Activated T-helper 2 cell treated with anti-CD3 and anti-CD28 coated beads, Interferon-gamma antibody, Interleukin-2, Interleukin-4, amounts not matched to agents 10 μg/mL and 5 μg/mL and 100 μg/mL, durations not matched to agents 14 hours and 24 hours and 36 hours (primary cell): ENCODE data around the gene USP9Y. TPM values are rescaled to one million over a fixed set of nuclear protein-coding genes. Genes with fewer than 3 reads are reported as not detected.
A peak's percentile ranks its signal among the peaks of the same experiment; 100 is the strongest.

Experiments
- DNase-seq: peaks from one replicate; pipeline ENCODE4 v3.0.0; 2021; ENCODE audit warnings: low spot score
- H3K27ac Mint-ChIP-seq: one replicate; pipeline ENCODE4 v1.8.0; 2021; ENCODE audit warnings: mixed read lengths
- H3K27me3 Mint-ChIP-seq: one replicate; pipeline ENCODE4 v1.8.0; 2021; ENCODE audit warnings: low read depth, mixed read lengths
- H3K36me3 Mint-ChIP-seq: one replicate; pipeline ENCODE4 v1.8.0; 2021; ENCODE audit warnings: low read depth, mixed read lengths
- H3K4me1 Mint-ChIP-seq: one replicate; pipeline ENCODE4 v1.8.0; 2021; ENCODE audit warnings: low read depth, mixed read lengths
- H3K4me3 Mint-ChIP-seq: one replicate; pipeline ENCODE4 v1.8.0; 2021; ENCODE audit warnings: low read depth, mild to moderate bottlenecking, moderate library complexity, mixed read lengths
- H3K9me3 Mint-ChIP-seq: one replicate; pipeline ENCODE4 v1.8.0; 2021; ENCODE audit warnings: mixed read lengths
- intact Hi-C: fragments of 100-400 bp; cut with micrococcal nuclease; formaldehyde crosslinking; loops from one replicate; pipeline ENCODE4 v1.15.1; 2023
- total RNA-seq: library from RNA; stranded (reverse); gene quantifications from 2 replicates; pipeline ENCODE4 v1.2.3, GENCODE V29; 2022

The USP9Y gene
- total RNA-seq, 1 donor from 2014 or later: 13.6 TPM

DNA sequence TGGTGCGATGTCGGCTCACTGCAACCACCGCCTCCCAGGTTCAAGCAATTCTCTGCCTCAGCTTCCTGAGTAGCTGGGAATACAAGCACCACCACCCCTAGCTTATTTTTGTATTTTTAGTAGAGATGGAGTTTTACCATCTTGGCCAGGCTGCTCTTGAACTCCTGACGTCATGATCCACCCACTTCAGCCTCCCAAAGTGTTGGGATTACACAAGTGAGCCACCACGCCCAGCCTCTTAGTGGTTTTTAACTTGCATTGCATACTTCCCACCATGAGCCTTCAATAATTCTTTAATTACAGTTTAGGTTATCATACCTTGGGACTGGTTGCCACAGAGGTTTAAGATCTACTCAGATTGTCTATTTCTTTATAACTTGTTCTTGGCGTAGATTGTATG, 14.3 kb downstream of the USP9Y start:
- intact Hi-C loops: no loop called here
- H3K27me3 Mint-ChIP-seq: no peaks in the 10 kb centered on the region
- H3K9me3 Mint-ChIP-seq: no peaks in the 10 kb centered on the region
- no peak for DNase-seq
- H3K27ac Mint-ChIP-seq: no peak overlapping the region
- H3K4me1 Mint-ChIP-seq: no peaks in the 10 kb centered on the region
- H3K36me3 Mint-ChIP-seq: peaks cover 25% of the 10 kb centered on the region
- H3K4me3 Mint-ChIP-seq: no peak overlapping the region

DNA sequence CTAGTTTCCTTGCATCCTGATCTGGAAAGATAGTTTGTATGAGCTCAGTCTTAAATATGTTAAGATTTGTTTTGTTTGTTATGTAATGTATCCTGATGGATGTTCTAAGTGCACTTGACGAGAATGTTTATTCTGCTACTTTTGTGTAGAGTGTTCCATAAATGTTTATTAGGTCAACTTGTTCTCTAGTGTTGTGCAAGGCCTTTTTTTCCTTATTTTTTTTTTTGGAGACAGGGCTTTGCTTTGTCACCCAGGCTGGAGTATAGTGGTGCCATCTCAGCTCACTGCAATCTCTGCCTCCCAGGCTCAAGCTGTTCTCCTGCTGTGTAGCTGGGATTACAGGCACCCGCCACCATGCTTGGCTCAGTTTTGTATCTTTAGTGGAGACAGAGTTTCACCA, 28.7 kb downstream of the USP9Y start:
- Mint-ChIP-seq H3K4me3 (no peak overlapping the region), H3K27me3 (no peaks in the 10 kb centered on the region), H3K27ac (no peak overlapping the region), H3K36me3 (peaks cover 32% of the 10 kb centered on the region), H3K9me3 (no peaks in the 10 kb centered on the region), H3K4me1 (peaks cover 7% of the 10 kb centered on the region)
- no peak for DNase-seq
- intact Hi-C loops: no loop called here

DNA sequence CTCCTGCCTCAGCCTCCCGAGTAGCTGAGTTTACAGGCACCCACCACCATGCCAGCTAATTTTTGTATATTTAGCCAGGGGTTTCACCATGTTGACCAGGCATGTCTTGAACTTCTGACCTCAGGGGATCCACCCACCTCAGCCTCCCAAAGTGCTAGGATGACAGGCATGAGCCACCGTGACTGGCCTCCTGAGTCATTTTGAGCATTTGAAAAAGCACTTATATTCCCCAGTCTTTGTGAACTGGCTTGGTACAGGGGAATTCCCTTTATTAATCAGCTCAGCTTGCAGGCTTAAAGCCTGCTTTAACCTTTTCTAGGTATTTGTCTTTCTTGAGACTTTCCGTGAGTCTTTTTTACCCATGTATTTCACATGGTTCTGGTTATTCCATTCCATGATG, 32.6 kb downstream of the USP9Y start:
- H3K4me3 Mint-ChIP-seq: no peak overlapping the region
- H3K4me1 Mint-ChIP-seq: peaks cover 7% of the 10 kb centered on the region
- no peaks in the 10 kb centered on the region for H3K9me3 Mint-ChIP-seq
- no peak for DNase-seq
- H3K27ac Mint-ChIP-seq: peak overlapping the region; percentile 67
- H3K36me3 Mint-ChIP-seq: peaks cover 22% of the 10 kb centered on the region
- no peaks in the 10 kb centered on the region for H3K27me3 Mint-ChIP-seq
- intact Hi-C loops: loop anchor here (1.0 kb wide), 2 partner anchors 23 to 71 kb away; no protein-coding TSS in a partner anchor

DNA sequence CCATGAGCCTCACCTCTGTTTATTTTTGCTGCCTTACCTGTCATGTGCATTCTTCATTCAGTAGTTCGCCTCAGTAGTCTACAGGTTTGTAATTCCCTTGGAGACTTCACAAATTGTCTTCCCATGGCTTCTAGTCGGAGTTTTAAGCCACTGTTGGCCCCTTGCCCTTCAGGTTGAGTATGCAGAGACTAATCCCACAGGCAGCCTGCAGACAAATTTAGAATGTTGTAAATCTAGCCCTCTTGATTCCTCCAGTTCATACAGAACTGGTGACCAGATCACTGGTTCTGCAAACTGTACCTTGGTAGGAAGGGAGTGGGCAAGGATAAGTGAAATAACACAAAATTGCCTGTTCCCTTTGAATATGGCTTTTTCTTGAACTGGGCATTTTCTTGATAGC, 33.0 kb downstream of the USP9Y start:
- H3K36me3 Mint-ChIP-seq: peaks cover 18% of the 10 kb centered on the region
- peaks cover 7% of the 10 kb centered on the region for H3K4me1 Mint-ChIP-seq
- intact Hi-C loops: no loop called here
- H3K4me3 Mint-ChIP-seq: no peak overlapping the region
- H3K27ac Mint-ChIP-seq: no peak overlapping the region
- DNase-seq: no peak
- H3K27me3 Mint-ChIP-seq: no peaks in the 10 kb centered on the region
- H3K9me3 Mint-ChIP-seq: no peaks in the 10 kb centered on the region

DNA sequence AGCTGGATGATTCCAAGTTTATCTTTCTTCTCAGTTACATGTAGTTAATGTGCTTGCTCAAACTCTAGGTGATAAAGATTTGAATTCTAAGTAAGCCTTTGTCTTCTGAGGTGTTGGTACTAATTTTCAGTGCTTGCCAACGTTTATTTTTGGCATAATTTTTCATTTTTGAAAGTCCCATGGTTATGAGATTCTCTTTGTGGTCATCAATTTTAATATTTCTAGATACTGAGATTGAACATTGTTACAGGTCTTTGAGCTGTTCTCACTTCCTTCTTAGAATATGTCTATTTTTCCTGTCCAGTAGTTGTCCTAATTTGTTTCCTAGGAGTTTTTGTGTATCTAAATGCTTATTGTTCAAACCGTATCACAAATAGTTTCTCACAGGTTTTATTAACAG, 40.4 kb downstream of the USP9Y start:
- H3K9me3 Mint-ChIP-seq: no peaks in the 10 kb centered on the region
- no peaks in the 10 kb centered on the region for H3K27me3 Mint-ChIP-seq
- intact Hi-C loops: no loop called here
- H3K4me3 Mint-ChIP-seq: no peak overlapping the region
- H3K36me3 Mint-ChIP-seq: peaks cover 32% of the 10 kb centered on the region
- H3K27ac Mint-ChIP-seq: no peak overlapping the region
- no peaks in the 10 kb centered on the region for H3K4me1 Mint-ChIP-seq
- DNase-seq: no peak

DNA sequence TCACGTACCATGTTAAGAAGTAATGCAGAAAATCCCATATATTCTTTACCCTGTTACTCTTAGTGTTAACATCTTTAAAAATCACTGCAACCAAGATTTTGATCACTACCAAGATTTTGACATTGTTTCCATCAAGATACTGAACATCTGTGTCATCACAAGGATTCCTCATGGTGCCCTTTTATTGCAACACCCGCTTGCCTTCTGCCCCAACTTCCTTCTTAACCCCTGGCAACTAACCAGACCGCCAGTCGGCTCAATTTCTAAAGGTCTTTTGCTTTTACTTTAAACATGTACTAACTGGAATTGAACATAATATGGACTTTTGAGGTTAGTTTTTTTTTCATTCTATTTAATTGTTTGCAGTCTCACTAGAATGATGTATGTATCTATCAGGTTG, 41.7 kb downstream of the USP9Y start:
- no peak overlapping the region for H3K4me3 Mint-ChIP-seq
- no peaks in the 10 kb centered on the region for H3K9me3 Mint-ChIP-seq
- DNase-seq: no peak
- intact Hi-C loops: no loop called here
- H3K27me3 Mint-ChIP-seq: no peaks in the 10 kb centered on the region
- peaks cover 33% of the 10 kb centered on the region for H3K36me3 Mint-ChIP-seq
- H3K4me1 Mint-ChIP-seq: no peaks in the 10 kb centered on the region
- H3K27ac Mint-ChIP-seq: no peak overlapping the region

DNA sequence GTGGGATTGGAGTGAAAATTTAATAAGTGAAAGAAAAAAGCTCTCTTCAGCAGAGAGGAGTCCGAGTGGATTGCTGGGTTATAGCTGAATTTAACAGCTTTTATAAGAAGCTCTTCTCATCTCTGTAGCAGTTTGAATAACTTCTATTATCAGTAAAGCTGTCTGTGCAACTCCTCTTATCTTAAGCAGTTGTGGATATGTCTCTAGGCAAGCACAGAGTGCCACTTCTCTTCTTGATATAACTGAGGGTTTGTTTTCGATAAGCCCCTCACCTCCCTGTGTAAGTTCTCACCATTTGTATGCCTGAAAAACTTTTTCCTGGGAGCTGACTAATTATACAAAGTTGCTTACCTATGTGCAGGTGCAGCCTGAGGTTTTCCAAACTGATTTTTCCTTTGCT, 43.1 kb downstream of the USP9Y start:
- DNase-seq: no peak
- intact Hi-C loops: no loop called here
- Mint-ChIP-seq H3K36me3 (peaks cover 36% of the 10 kb centered on the region), H3K4me1 (no peaks in the 10 kb centered on the region), H3K27ac (no peak overlapping the region), H3K4me3 (no peak overlapping the region), H3K27me3 (no peaks in the 10 kb centered on the region), H3K9me3 (no peaks in the 10 kb centered on the region)

DNA sequence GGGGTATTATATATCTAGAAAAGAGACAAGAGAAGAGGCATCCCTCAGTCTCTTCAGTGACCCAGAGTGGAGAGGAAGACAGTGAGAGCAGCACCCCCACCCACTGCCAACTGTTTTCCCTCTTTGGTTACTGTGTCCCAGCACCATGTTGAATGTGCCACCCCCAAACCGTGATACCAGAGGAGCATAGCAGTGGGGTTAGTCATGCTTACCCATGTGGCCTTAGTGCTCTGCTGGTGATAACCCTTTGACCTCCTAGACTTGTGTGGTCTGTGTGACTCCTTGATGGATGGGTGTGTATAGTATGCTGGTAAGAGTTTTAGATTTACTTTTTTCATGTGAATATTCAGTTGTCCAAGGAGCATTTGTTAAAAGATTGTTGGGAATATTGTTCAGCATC, 48.3 kb downstream of the USP9Y start:
- no peaks in the 10 kb centered on the region for H3K9me3 Mint-ChIP-seq
- intact Hi-C loops: no loop called here
- no peak for DNase-seq

DNA sequence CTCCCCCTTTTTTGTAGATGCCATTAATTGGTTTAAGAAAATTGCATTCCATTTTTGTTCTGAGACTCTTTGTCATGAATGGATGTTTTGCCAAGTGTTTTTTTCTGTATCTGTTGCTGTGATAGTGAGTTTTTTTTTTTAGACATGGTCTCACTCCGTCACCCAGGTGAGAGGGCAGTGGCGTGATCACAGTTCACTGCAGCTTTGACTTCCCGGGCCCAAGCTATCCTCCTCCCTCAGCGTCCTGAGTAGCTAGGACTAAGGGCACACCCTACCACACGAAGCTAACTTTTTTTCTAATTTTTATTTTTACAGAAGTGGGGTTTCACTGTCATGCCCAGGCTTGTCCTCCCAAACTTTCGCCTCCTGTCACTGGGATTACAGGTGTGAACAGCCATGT, 51.8 kb downstream of the USP9Y start:
- Mint-ChIP-seq H3K27me3 (no peaks in the 10 kb centered on the region), H3K4me3 (no peak overlapping the region), H3K36me3 (peaks cover 25% of the 10 kb centered on the region), H3K27ac (no peak overlapping the region), H3K9me3 (no peaks in the 10 kb centered on the region), H3K4me1 (peaks cover 13% of the 10 kb centered on the region)
- no peak for DNase-seq
- intact Hi-C loops: loop anchor here (10.0 kb wide), 1 partner anchor 152 kb away; the partner anchor contains the start of gene DDX3Y

More for the DNA sequence above, 48.3 kb downstream of the USP9Y start:
- Mint-ChIP-seq H3K4me1 (peaks cover 1% of the 10 kb centered on the region), H3K27me3 (no peaks in the 10 kb centered on the region), H3K4me3 (no peak overlapping the region), H3K36me3 (peaks cover 32% of the 10 kb centered on the region), H3K27ac (no peak overlapping the region)

DNA sequence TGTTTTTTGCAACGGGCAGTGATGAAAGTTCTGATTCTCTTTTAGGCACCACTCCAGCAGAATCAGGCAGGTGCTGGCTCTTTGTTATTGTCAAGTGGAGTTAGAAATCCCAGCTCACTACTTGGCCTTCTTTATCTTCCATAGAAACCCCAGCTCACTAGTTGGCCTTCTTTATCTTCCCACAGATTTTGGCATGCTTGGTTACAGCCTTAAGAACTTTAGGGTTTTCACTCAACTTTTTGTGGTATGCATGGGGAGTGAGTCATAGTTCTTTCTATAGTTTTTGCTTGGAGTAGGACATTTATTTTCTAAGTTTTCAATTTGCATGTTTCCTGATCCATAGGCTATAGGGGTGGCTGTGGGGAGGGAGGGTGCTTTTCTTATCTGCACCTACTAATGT, 55.0 kb downstream of the USP9Y start:
- DNase-seq: no peak
- no peak overlapping the region for H3K27ac Mint-ChIP-seq
- intact Hi-C loops: loop anchor here (1.0 to 10.0 kb wide), 3 partner anchors 23 to 149 kb away; partner anchors contain the start of gene DDX3Y
- peaks cover 13% of the 10 kb centered on the region for H3K4me1 Mint-ChIP-seq
- no peak overlapping the region for H3K4me3 Mint-ChIP-seq
- no peaks in the 10 kb centered on the region for H3K9me3 Mint-ChIP-seq
- no peaks in the 10 kb centered on the region for H3K27me3 Mint-ChIP-seq
- H3K36me3 Mint-ChIP-seq: peaks cover 14% of the 10 kb centered on the region

DNA sequence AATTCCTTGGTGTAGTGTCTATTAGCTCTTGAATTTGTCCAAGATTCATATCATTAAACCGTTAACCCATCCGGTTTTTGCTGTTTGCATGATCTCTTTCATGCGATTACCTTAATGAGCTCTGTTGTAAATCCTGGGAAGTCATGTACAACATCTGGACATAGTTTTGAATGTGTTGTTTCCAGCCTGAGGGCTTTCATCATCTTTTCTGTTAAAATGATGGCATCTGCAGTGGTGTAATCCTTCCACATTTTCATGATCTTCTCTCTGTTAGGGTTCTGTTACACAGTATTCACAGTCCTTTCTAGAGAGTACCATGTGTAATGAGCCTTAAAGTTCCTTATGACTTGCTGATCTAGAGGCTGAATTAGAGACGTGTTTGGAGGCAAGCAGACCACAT, 64.9 kb downstream of the USP9Y start:
- peaks cover 13% of the 10 kb centered on the region for H3K36me3 Mint-ChIP-seq
- no peaks in the 10 kb centered on the region for H3K9me3 Mint-ChIP-seq
- no peaks in the 10 kb centered on the region for H3K27me3 Mint-ChIP-seq
- intact Hi-C loops: no loop called here
- H3K4me1 Mint-ChIP-seq: peaks cover 2% of the 10 kb centered on the region
- H3K4me3 Mint-ChIP-seq: no peak overlapping the region
- no peak for DNase-seq
- H3K27ac Mint-ChIP-seq: no peak overlapping the region

DNA sequence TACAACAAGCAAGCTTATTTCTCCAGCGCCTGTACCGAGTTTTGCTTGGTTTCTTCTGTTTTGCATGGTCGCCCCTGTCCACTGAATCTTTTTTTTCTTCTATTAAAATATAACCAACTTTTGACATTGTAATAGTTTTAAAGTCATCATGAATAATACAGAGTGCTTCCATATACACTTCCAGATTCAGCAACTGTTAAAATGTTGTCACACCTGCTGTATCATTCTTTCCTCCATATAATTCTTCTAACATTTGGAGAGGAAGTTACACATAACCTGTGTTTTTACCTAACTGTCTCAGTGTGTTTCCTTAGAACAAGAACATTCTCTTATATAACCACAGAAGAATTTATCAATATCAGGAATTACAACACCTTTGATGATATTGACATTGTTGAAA, 83.5 kb downstream of the USP9Y start:
- intact Hi-C loops: no loop called here
- Mint-ChIP-seq H3K9me3 (no peaks in the 10 kb centered on the region), H3K27ac (no peak overlapping the region), H3K27me3 (no peaks in the 10 kb centered on the region), H3K4me1 (peaks cover 6% of the 10 kb centered on the region), H3K36me3 (peaks cover 42% of the 10 kb centered on the region), H3K4me3 (no peak overlapping the region)
- DNase-seq: no peak

DNA sequence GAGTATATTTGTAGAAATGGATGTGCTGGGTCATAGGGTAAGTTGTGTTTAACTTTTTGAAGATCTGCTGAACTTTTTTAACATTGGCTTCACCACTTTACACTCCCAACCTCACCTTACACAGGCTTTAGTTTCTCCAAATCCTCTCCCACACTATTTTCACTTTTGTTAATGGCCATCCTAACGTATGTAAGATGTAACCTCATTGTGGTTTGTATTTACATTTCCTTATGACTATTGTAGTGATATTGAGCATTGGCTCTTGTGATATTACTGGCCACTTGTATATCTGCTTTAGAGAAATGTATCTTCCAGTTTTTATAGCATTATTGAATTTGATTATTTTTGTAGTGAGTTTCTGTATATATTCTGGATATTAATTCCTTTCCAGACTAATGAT, 93.0 kb downstream of the USP9Y start:
- H3K4me1 Mint-ChIP-seq: peaks cover 6% of the 10 kb centered on the region
- H3K27me3 Mint-ChIP-seq: no peaks in the 10 kb centered on the region
- DNase-seq: no peak
- intact Hi-C loops: no loop called here
- H3K4me3 Mint-ChIP-seq: no peak overlapping the region
- no peaks in the 10 kb centered on the region for H3K9me3 Mint-ChIP-seq
- H3K27ac Mint-ChIP-seq: no peak overlapping the region
- H3K36me3 Mint-ChIP-seq: peaks cover 43% of the 10 kb centered on the region

DNA sequence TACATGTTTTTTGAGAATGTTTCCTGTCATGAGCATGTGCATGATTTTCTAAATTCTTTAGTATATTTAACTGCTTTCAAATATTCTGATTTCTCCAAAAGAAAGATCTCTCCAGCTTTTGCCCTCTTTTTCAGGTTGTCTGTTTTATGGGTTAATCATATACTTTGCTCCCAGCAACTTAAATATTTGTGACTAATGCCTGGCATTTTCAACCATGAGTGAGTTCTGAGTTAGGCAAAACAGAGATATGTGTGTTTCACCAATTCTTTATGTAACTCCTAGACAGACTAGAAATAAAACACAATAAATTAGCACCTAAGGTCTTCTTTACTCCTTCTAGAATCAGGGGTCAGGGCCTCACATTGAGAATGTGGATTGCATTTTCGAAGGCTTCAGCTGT, 107.0 kb downstream of the USP9Y start:
- intact Hi-C loops: no loop called here

More for the DNA sequence above, 107.0 kb downstream of the USP9Y start:
- Mint-ChIP-seq H3K27ac (no peak overlapping the region), H3K4me3 (no peak overlapping the region), H3K4me1 (no peaks in the 10 kb centered on the region), H3K36me3 (peaks cover 12% of the 10 kb centered on the region), H3K9me3 (no peaks in the 10 kb centered on the region), H3K27me3 (no peaks in the 10 kb centered on the region)
- no peak for DNase-seq
